Suprapubic skin (tissue), 4 donors: ENCODE results near the gene PTPRS. TPM values are rescaled to one million over a fixed set of nuclear protein-coding genes. Genes with fewer than 3 reads are reported as not detected.

Source experiments
- DNase-seq, 2 donors: peaks; one replicate each; pipeline ENCODE4 v3.0.0-alpha.2; 2019; ENCODE audit warnings: low spot score in 2 of 2
- H3K27ac ChIP-seq: fragments of 200-600 bp; sonication (generic); one replicate; pipeline ENCODE4 v1.5.1; 2019
- H3K27me3 ChIP-seq: fragments of 200-600 bp; sonication (generic); one replicate; pipeline ENCODE4 v1.5.1; 2019
- H3K36me3 ChIP-seq: fragments of 200-600 bp; sonication (generic); one replicate; pipeline ENCODE4 v1.5.1; 2019
- H3K4me1 ChIP-seq: fragments of 200-600 bp; sonication (generic); one replicate; pipeline ENCODE4 v1.5.1; 2019
- H3K4me3 ChIP-seq: fragments of 200-600 bp; sonication (generic); one replicate; pipeline ENCODE4 v1.5.1; 2019; ENCODE audit warnings: mild to moderate bottlenecking
- H3K9me3 ChIP-seq: fragments of 200-600 bp; sonication (generic); one replicate; pipeline ENCODE4 v1.5.1; 2019
- EP300 ChIP-seq: sonication (generic); formaldehyde crosslinking; IDR thresholded peaks from one replicate; pipeline ENCODE4 v1.6.1; 2017; ENCODE audit warnings: antibody characterized with exemption
- POLR2A ChIP-seq, 2 donors: fragments of 450-650 bp; IDR thresholded peaks; one replicate each; pipeline ENCODE4 v1.6.1; 2017; ENCODE audit warnings: antibody characterized with exemption in 2 of 2, mild to moderate bottlenecking in 2 of 2, moderate library complexity in 2 of 2
- POLR2AphosphoS5 ChIP-seq, 3 donors: sonication (generic); formaldehyde crosslinking; IDR thresholded peaks; one replicate each; pipeline ENCODE4 v1.6.1; 2017; ENCODE audit warnings: antibody characterized with exemption in 3 of 3
- WGBS: methylation state at CpG from one replicate; pipeline ENCODE4 v1.1.5; 2018; 5-methylcytosine and 5-hydroxymethylcytosine counted together
- total RNA-seq, 4 donors: library from RNA; depleted of rRNA; stranded (reverse); fragments of >200 nt; gene quantifications; one replicate each; pipeline ENCODE4 v1.1.0, GENCODE V29; 2016
- TF ChIP-seq, protein P1 (sequence below), 2 donors: fragments of 200-600 bp in 1 of 2; fragments of 450-650 bp in 1 of 2; sonication (generic) in 1 of 2; IDR thresholded peaks; one replicate each; pipeline ENCODE4 v1.5.1; 2016 to 2019; ENCODE audit warnings: antibody characterized with exemption in 2 of 2, mild to moderate bottlenecking in 1 of 2, moderate library complexity in 1 of 2

The PTPRS gene
- total RNA-seq, 4 donors from 2014 or later: 116 to 182 (median 159) TPM

- Histone ChIP-seq H3K4me3 (no peak overlapping the region), H3K27me3 (peaks cover 8% of the 10 kb centered on the region), H3K27ac (no peak overlapping the region), H3K4me1 (peaks cover 8% of the 10 kb centered on the region), H3K9me3 (no peaks in the 10 kb centered on the region), H3K36me3 (no peaks in the 10 kb centered on the region)
- 95% methylated on average over 6 of the region's 6 CpGs for WGBS
- TF ChIP-seq, protein P1, sequence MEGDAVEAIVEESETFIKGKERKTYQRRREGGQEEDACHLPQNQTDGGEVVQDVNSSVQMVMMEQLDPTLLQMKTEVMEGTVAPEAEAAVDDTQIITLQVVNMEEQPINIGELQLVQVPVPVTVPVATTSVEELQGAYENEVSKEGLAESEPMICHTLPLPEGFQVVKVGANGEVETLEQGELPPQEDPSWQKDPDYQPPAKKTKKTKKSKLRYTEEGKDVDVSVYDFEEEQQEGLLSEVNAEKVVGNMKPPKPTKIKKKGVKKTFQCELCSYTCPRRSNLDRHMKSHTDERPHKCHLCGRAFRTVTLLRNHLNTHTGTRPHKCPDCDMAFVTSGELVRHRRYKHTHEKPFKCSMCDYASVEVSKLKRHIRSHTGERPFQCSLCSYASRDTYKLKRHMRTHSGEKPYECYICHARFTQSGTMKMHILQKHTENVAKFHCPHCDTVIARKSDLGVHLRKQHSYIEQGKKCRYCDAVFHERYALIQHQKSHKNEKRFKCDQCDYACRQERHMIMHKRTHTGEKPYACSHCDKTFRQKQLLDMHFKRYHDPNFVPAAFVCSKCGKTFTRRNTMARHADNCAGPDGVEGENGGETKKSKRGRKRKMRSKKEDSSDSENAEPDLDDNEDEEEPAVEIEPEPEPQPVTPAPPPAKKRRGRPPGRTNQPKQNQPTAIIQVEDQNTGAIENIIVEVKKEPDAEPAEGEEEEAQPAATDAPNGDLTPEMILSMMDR (IDR thresholded peaks at IDR 0.05): no peak
- TF ChIP-seq POLR2AphosphoS5 (IDR thresholded peaks at IDR 0.05) (no peak), EP300 (no peak)
- no peak for DNase-seq
Measured at GRCh38 chr19:5318306-5318705, 22.3 kb downstream of the PTPRS start.

DNA sequence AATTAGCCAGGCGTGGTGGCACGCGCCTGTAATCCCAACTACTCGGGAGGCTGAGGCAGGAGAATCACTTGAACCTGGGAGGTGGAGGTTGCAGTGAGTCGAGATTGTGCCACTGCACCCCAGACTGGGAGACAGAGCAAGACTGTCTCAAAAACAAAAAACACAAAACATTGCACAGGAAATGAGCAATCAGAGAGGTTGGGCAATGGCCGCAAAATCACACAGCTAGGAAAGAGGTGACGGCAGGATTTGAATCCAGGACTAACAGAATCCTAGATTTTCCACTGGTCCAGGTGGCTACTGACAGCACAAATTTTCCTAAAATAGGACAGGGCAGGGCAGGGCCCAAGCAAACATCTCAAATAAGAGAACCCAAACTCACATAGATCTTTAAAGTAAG, 23.3 kb downstream of the PTPRS start:
- Histone ChIP-seq H3K27ac (no peak overlapping the region), H3K4me3 (no peak overlapping the region), H3K36me3 (no peaks in the 10 kb centered on the region), H3K9me3 (no peaks in the 10 kb centered on the region), H3K27me3 (peaks cover 6% of the 10 kb centered on the region), H3K4me1 (peaks cover 6% of the 10 kb centered on the region)
- WGBS: 90% methylated on average over 7 of the region's 7 CpGs
- DNase-seq: no peak
- TF ChIP-seq EP300 (no peak), POLR2A (IDR thresholded peaks at IDR 0.05) (no peak), POLR2AphosphoS5 (IDR thresholded peaks at IDR 0.05) (no peak)
- TF ChIP-seq, protein P1 (IDR thresholded peaks at IDR 0.05): no peak

GRCh38 chr19:5316138-5316537, 24.5 kb downstream of the PTPRS start:
- TF ChIP-seq EP300 (no peak), POLR2AphosphoS5 (IDR thresholded peaks at IDR 0.05) (no peak), POLR2A (IDR thresholded peaks at IDR 0.05) (no peak)
- TF ChIP-seq, protein P1 (IDR thresholded peaks at IDR 0.05): no peak
- no peak overlapping the region for H3K4me3 ChIP-seq
- no peaks in the 10 kb centered on the region for H3K27me3 ChIP-seq
- H3K9me3 ChIP-seq: no peaks in the 10 kb centered on the region
- H3K27ac ChIP-seq: no peak overlapping the region
- no peak for DNase-seq
- no peaks in the 10 kb centered on the region for H3K4me1 ChIP-seq
- 86% methylated on average over 9 of the region's 9 CpGs for WGBS
- no peaks in the 10 kb centered on the region for H3K36me3 ChIP-seq

GRCh38 chr19:5314907-5315298, 25.7 kb downstream of the PTPRS start:
- Histone ChIP-seq H3K9me3 (no peaks in the 10 kb centered on the region), H3K4me1 (no peaks in the 10 kb centered on the region), H3K4me3 (no peak overlapping the region), H3K27me3 (no peaks in the 10 kb centered on the region), H3K27ac (no peak overlapping the region), H3K36me3 (no peaks in the 10 kb centered on the region)
- WGBS: 98% methylated on average over 4 of the region's 4 CpGs
- no peak for DNase-seq
- no peak for TF ChIP-seq POLR2AphosphoS5 (IDR thresholded peaks at IDR 0.05)
- TF ChIP-seq, protein P1 (IDR thresholded peaks at IDR 0.05): no peak
- no peak for TF ChIP-seq POLR2A (IDR thresholded peaks at IDR 0.05)
- TF ChIP-seq EP300: no peak

GRCh38 chr19:5314012-5314906, 26.4 kb downstream of the PTPRS start:
- DNase-seq: no peak
- Histone ChIP-seq H3K27me3 (no peaks in the 10 kb centered on the region), H3K4me1 (peaks cover under 1% of the 10 kb centered on the region), H3K9me3 (no peaks in the 10 kb centered on the region), H3K36me3 (no peaks in the 10 kb centered on the region), H3K4me3 (no peak overlapping the region), H3K27ac (no peak overlapping the region)
- TF ChIP-seq POLR2AphosphoS5 (IDR thresholded peaks at IDR 0.05): no peak
- no peak for TF ChIP-seq EP300
- no peak for TF ChIP-seq POLR2A (IDR thresholded peaks at IDR 0.05)
- TF ChIP-seq, protein P1 (IDR thresholded peaks at IDR 0.05): no peak
- WGBS: 75% methylated on average over 7 of the region's 7 CpGs
